Measurements from ENCODE around the gene PLEKHA7.

PLEKHA7 gene

GRCh38 chr11:16976379-16976778, 37.8 kb downstream of the PLEKHA7 start:
- DNase-seq: no peak
- no peak overlapping the region for H3K27ac Mint-ChIP-seq
- no peaks in the 10 kb centered on the region for H3K9me3 Mint-ChIP-seq
- no peak for TF ChIP-seq CTCF (IDR thresholded peaks at IDR 0.05)
- peaks cover 6% of the 10 kb centered on the region for H3K27me3 Mint-ChIP-seq (ENCODE audit: low read depth, poor library complexity)
- H3K4me1 Mint-ChIP-seq: peaks cover 17% of the 10 kb centered on the region
- H3K36me3 Mint-ChIP-seq (ENCODE audit: low read depth): no peaks in the 10 kb centered on the region
- H3K4me3 Mint-ChIP-seq: no peak overlapping the region

- no peaks in the 10 kb centered on the region for H3K9me3 Mint-ChIP-seq
- H3K27ac Mint-ChIP-seq: no peak overlapping the region
- no peak for TF ChIP-seq CTCF (IDR thresholded peaks at IDR 0.05)
- no peak overlapping the region for H3K4me3 Mint-ChIP-seq
- H3K36me3 Mint-ChIP-seq (ENCODE audit: low read depth): no peaks in the 10 kb centered on the region
- no peak for DNase-seq
- peaks cover 6% of the 10 kb centered on the region for H3K27me3 Mint-ChIP-seq (ENCODE audit: low read depth, poor library complexity)
- H3K4me1 Mint-ChIP-seq: peaks cover 13% of the 10 kb centered on the region
Observed at GRCh38 chr11:16975906-16976305, 38.3 kb downstream of the PLEKHA7 start.

DNA sequence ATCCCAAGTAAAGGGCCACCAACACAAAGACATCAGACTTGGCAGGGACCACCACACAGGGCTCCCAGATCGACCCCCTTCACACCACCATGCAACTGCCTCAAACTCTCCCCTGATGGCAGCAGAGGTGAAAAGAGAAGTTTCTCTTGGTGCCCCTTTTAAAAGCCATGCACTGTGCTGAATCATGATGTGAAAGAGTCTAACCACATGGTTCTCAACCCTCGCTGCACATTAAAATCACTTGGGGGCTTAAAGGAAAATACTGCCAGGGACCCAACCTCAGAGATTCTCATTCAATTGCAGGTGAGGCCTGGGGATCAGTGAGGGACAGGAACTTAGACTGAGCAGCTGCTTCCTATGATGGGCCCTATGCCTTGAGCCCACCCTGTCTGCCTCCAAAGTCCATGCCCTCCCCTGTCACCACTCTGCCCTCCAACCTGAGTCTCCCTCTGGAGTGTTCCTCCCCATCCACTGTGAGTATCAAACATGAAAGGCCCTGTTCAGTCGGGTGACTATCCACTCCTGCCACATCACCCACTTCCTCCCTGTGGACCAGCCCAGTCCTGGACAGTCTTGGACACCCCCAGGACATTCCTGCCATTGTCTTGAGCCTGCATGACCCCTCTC, 40.8 kb downstream of the PLEKHA7 start:
- H3K4me3 Mint-ChIP-seq: no peak overlapping the region
- H3K27me3 Mint-ChIP-seq (ENCODE audit: low read depth, poor library complexity): peaks cover 6% of the 10 kb centered on the region
- no peak for TF ChIP-seq CTCF (IDR thresholded peaks at IDR 0.05)
- DNase-seq: no peak
- H3K9me3 Mint-ChIP-seq: no peaks in the 10 kb centered on the region
- peaks cover 4% of the 10 kb centered on the region for H3K4me1 Mint-ChIP-seq
- no peak overlapping the region for H3K27ac Mint-ChIP-seq
- no peaks in the 10 kb centered on the region for H3K36me3 Mint-ChIP-seq (ENCODE audit: low read depth)

GRCh38 chr11:16969010-16969999, 44.9 kb downstream of the PLEKHA7 start:
- no peaks in the 10 kb centered on the region for H3K9me3 Mint-ChIP-seq
- TF ChIP-seq CTCF (IDR thresholded peaks at IDR 0.05): no peak

DNA sequence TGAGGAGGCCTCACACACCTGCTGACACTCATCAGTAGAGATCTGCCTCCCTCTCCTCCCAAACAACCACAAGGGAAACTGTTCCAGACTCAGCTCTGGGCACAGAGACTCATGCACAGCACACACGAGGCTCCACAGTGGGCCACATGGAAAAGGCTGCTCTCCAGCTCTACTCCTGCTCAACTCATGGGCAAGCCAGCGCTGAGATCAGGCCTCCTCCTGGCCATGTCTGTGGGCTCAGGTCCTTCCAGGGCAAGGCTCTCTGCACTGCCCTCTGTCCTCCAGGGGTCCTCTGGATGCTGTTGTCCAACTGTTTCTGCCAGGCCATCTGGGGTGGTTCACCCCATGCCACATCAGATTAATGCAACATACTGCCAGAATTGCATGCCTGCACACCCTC, 46.0 kb downstream of the PLEKHA7 start:
- DNase-seq: no peak
- Mint-ChIP-seq H3K4me1 (peaks cover 20% of the 10 kb centered on the region), H3K27ac (no peak overlapping the region), H3K4me3 (no peak overlapping the region), H3K27me3 (ENCODE audit: low read depth, poor library complexity) (peaks cover 5% of the 10 kb centered on the region), H3K36me3 (ENCODE audit: low read depth) (no peaks in the 10 kb centered on the region), H3K9me3 (no peaks in the 10 kb centered on the region)
- no peak for TF ChIP-seq CTCF (IDR thresholded peaks at IDR 0.05)

More at GRCh38 chr11:16969010-16969999, 44.9 kb downstream of the PLEKHA7 start:
- peaks cover 20% of the 10 kb centered on the region for H3K4me1 Mint-ChIP-seq
- no peaks in the 10 kb centered on the region for H3K27me3 Mint-ChIP-seq (ENCODE audit: low read depth, poor library complexity)
- H3K36me3 Mint-ChIP-seq (ENCODE audit: low read depth): no peaks in the 10 kb centered on the region
- DNase-seq: no peak
- no peak overlapping the region for H3K27ac Mint-ChIP-seq
- no peak overlapping the region for H3K4me3 Mint-ChIP-seq
